GM19035 (cell line): ENCODE measurements around the gene CNTFR.

ENCODE experiments used
- ATAC-seq: cut with Tn5 transposase; IDR thresholded peaks from one replicate; pipeline ENCODE4 v1.9.1; 2021; ENCODE audit not compliant: unreplicated experiment

Gene CNTFR

GRCh38 chr9:34526026-34526425 lies 63.5 kb downstream of the CNTFR start:
- ATAC-seq, result no peak

GRCh38 chr9:34524349-34524748 lies 65.2 kb downstream of the CNTFR start:
- no peak for ATAC-seq

- peak; percentile 91 for ATAC-seq
Measured at GRCh38 chr9:34522971-34523797, 66.3 kb downstream of the CNTFR start, which contains the start of gene ENHO. Gene ENHO (minus strand): TSS chr9:34522990. CDS start chr9:34521695, 1,295 bp downstream.

GRCh38 chr9:34522091-34522887 lies 67.2 kb downstream of the CNTFR start:
- peak; percentile 9 for ATAC-seq

- no peak for ATAC-seq
Measured at GRCh38 chr9:34521406-34522045, 68.0 kb downstream of the CNTFR start.

GRCh38 chr9:34520505-34521385 lies 68.8 kb downstream of the CNTFR start:
- ATAC-seq, result no peak

GRCh38 chr9:34520096-34520495 lies 69.4 kb downstream of the CNTFR start:
- no peak for ATAC-seq

GRCh38 chr9:34519321-34520020 lies 70.1 kb downstream of the CNTFR start:
- ATAC-seq, result no peak

- ATAC-seq, result no peak
Measured at GRCh38 chr9:34518896-34519295, 70.6 kb downstream of the CNTFR start.

- ATAC-seq, result no peak
Measured at GRCh38 chr9:34518110-34518616, 71.4 kb downstream of the CNTFR start.

- no peak for ATAC-seq
Measured at GRCh38 chr9:34517185-34517584, 72.3 kb downstream of the CNTFR start.

GRCh38 chr9:34515959-34516358 lies 73.6 kb downstream of the CNTFR start:
- no peak for ATAC-seq

GRCh38 chr9:34514816-34515215 lies 74.7 kb downstream of the CNTFR start:
- ATAC-seq, result no peak

GRCh38 chr9:34514401-34514800 lies 75.1 kb downstream of the CNTFR start:
- ATAC-seq, result no peak

- no peak for ATAC-seq
Measured at GRCh38 chr9:34513567-34514214, 75.8 kb downstream of the CNTFR start.

GRCh38 chr9:34512131-34513078 lies 77.1 kb downstream of the CNTFR start:
- ATAC-seq, result no peak

GRCh38 chr9:34510497-34511468 lies 78.7 kb downstream of the CNTFR start:
- no peak for ATAC-seq
